ENCODE data around the gene FGD5.
A peak's percentile ranks its signal among the peaks of the same experiment; 100 is the strongest.

The FGD5 gene

GRCh38 chr3:14921811-14922705 lies 103.3 kb downstream of the FGD5 start:
- Histone ChIP-seq H3K9me3 (ENCODE audit: control insufficient read depth, low read length) (no peaks in the 10 kb centered on the region), H3K27me3 (ENCODE audit: control insufficient read depth, insufficient read depth, low read length) (no peaks in the 10 kb centered on the region), H3K79me2 (no peaks in the 10 kb centered on the region), H3K4me2 (ENCODE audit: low read length) (no peak overlapping the region), H3K9ac (no peak overlapping the region), H3K36me3 (ENCODE audit: control insufficient read depth, insufficient read depth, low read length) (no peaks in the 10 kb centered on the region), H3K27ac (no peak overlapping the region), H2AFZ (no peak overlapping the region), H3K4me3 (ENCODE audit: low read depth, low read length) (no peak overlapping the region), H3K4me1 (peaks cover 17% of the 10 kb centered on the region)
- no peak for TF ChIP-seq CTCF (IDR thresholded peaks at IDR 0.05)

- no peak for TF ChIP-seq CTCF (IDR thresholded peaks at IDR 0.05)
- Histone ChIP-seq H3K27me3 (ENCODE audit: control insufficient read depth, insufficient read depth, low read length) (no peaks in the 10 kb centered on the region), H2AFZ (no peak overlapping the region), H3K27ac (no peak overlapping the region), H3K4me3 (ENCODE audit: low read depth, low read length) (no peak overlapping the region), H3K9ac (no peak overlapping the region), H3K79me2 (no peaks in the 10 kb centered on the region), H3K36me3 (ENCODE audit: control insufficient read depth, insufficient read depth, low read length) (no peaks in the 10 kb centered on the region), H3K4me1 (peaks cover 18% of the 10 kb centered on the region), H3K4me2 (ENCODE audit: low read length) (no peak overlapping the region), H3K9me3 (ENCODE audit: control insufficient read depth, low read length) (no peaks in the 10 kb centered on the region)
Observed at GRCh38 chr3:14922863-14923262, 104.1 kb downstream of the FGD5 start.

- no peaks in the 10 kb centered on the region for H3K36me3 ChIP-seq (ENCODE audit: control insufficient read depth, insufficient read depth, low read length)
- peaks cover 18% of the 10 kb centered on the region for H3K4me1 ChIP-seq
- H3K4me3 ChIP-seq (ENCODE audit: low read depth, low read length): no peak overlapping the region
- no peak overlapping the region for H3K9ac ChIP-seq
- no peak overlapping the region for H3K4me2 ChIP-seq (ENCODE audit: low read length)
- TF ChIP-seq CTCF (IDR thresholded peaks at IDR 0.05): no peak
- no peaks in the 10 kb centered on the region for H3K9me3 ChIP-seq (ENCODE audit: control insufficient read depth, low read length)
- no peak overlapping the region for H3K27ac ChIP-seq
- H2AFZ ChIP-seq: no peak overlapping the region
- no peaks in the 10 kb centered on the region for H3K27me3 ChIP-seq (ENCODE audit: control insufficient read depth, insufficient read depth, low read length)
- H3K79me2 ChIP-seq: no peaks in the 10 kb centered on the region
Observed at GRCh38 chr3:14923476-14923875, 104.7 kb downstream of the FGD5 start.

- Histone ChIP-seq H2AFZ (peak overlapping the region; percentile 71), H3K27me3 (ENCODE audit: control insufficient read depth, insufficient read depth, low read length) (no peaks in the 10 kb centered on the region), H3K79me2 (no peaks in the 10 kb centered on the region), H3K9me3 (ENCODE audit: control insufficient read depth, low read length) (no peaks in the 10 kb centered on the region), H3K4me3 (ENCODE audit: low read depth, low read length) (no peak overlapping the region), H3K4me1 (peaks cover 18% of the 10 kb centered on the region), H3K9ac (no peak overlapping the region), H3K36me3 (ENCODE audit: control insufficient read depth, insufficient read depth, low read length) (no peaks in the 10 kb centered on the region), H3K4me2 (ENCODE audit: low read length) (peak overlapping the region; percentile 46), H3K27ac (peak overlapping the region; percentile 72)
- TF ChIP-seq CTCF (IDR thresholded peaks at IDR 0.05): peak; percentile 80
Observed at GRCh38 chr3:14925729-14926591, 107.2 kb downstream of the FGD5 start.

Data from parathyroid adenoma (tissue), 2 donors.